AG08396 (cell line): ENCODE data around the gene CAMK2G.
"Not testable (repeated sequence)": the region's sequence is repeated elsewhere in the genome, so short reads cannot be mapped to it uniquely, and the experiment has no call there.

Experiments used
- DNase-seq: peaks from one replicate; pipeline ENCODE4 v3.0.0; 2012; ENCODE audit warnings: low spot score, mixed read lengths

Gene CAMK2G

DNA sequence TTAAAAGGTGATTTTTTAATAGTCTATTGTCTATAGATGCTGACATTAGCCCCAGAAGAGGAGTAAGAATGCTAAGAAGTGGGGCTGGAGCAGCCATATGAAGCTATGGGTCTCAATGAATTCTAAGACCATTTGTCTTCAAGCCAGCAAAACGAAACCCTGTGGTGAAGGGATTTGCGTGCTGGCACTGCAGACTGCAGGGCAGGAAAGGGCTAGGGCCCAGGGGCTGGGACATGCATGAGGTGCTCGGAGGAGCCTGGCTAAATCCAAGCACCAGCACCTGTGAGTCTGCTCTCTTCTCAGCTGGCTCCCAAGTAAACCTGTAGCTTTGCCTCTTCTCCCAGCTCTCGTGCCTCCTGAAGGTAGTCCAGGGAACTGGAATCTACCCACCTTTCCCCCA lies 61.7 kb downstream of the CAMK2G start:
- DNase-seq, result no peak

GRCh38 chr10:73810735-73811465 lies 63.5 kb downstream of the CAMK2G start:
- peak; percentile 52 for DNase-seq

- DNase-seq, result no peak
Observed at GRCh38 chr10:73810358-73810734, 64.0 kb downstream of the CAMK2G start.

- DNase-seq, result no peak
Observed at GRCh38 chr10:73809061-73809818, 65.1 kb downstream of the CAMK2G start.

DNA sequence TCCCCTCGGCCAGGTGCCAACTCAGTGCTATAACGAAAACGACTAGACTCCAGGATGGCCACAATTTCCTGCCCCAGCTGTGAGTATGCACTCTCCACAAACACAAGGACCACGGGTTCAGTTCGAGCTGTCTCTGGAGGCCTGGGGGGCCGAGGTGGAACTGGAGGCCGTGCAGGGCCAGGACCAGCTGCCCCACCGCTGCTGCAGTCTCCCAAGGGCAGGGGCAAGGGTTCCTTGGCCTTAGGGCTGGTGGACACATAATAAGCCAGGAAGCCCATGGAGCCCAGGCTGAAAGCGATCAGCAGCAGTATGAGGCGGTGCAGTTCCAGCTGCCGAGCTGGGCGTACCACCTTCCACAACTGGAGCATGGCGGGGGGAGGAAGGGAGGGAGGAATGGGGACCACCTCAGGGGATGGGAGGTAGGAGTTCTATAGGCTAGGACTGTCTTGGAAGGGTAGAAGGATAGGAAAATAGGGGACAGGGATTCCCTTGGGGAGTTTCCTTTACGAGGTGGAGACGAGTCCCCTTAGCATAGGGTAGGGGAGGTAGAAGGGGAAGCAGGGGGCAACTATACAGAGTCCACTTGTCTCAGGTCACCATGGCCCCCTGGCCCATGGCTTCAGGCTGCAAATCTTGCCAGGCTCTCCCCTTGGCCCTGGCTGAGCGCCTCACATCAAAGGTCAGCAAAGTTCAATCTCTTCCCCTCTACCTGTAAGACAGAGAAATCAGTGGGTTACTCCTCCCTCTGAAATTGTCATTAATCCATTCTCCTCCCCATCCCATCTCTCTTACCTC lies 66.1 kb downstream of the CAMK2G start:
- DNase-seq, result no peak

DNA sequence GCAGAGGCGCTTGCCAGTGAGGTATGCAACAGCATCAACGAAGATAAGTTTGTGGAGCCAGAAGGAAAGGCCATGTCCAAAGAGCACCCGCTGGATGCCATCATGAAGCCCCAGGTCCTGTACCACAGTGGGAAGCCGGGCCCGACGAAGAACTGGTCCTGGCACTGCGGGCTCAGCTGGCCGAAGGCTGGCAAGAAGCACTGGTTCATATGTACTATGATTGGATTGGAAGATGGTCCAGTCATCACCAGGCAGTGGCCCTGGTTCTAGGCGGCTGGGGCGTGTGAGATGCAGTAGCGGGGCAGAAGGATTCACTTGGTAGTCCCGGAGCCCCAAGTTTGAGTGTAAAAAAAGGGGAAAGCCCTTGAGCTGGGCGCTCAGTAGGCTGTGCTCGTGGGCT lies 66.9 kb downstream of the CAMK2G start:
- DNase-seq, result no peak

- no peak for DNase-seq
Observed at GRCh38 chr10:73806176-73806950, 68.0 kb downstream of the CAMK2G start.

DNA sequence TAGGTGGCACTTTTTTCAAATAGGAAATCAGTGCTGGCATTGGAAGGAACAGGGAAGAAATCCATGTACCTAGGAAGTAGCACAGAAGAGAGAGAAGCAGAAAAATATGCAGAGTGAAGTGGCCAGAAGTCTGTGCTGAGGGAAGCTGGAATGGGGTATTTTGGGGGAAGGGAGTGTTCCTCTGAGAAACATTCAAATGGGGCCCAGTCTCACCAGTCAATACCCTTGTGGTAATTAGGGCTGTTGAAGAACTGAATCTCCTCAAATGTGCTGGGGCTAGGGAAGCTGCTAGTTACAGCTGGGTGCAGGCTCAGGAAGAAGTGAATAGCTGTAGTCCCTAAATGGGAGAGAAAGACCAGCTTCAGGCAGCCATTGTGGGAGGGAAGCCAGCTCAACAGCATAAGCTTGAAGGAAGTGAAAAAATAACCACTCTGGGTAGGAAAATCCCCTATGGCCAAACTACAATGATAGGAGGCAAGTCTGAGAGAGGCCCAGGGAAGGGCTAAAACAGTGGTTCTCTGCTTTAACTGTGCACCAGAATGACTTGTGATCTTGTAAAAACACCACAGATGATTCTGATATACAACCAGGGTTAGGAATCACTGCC lies 70.6 kb downstream of the CAMK2G start:
- no peak for DNase-seq

GRCh38 chr10:73802276-73802991 lies 71.9 kb downstream of the CAMK2G start:
- no peak for DNase-seq

DNA sequence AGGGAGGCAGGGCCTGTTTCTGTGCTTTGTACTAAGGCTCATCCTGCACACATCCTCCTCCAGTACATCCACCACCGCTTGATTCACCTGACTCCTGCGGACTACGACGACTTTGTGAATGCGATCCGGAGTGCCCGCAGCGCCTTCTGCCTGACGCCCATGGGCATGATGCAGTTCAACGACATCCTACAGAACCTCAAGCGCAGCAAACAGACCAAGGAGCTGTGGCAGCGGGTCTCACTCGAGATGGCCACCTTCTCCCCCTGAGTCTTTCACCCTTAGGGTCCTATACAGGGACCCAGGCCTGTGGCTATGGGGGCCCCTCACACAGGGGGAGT lies 73.1 kb downstream of the CAMK2G start:
- no peak for DNase-seq

DNA sequence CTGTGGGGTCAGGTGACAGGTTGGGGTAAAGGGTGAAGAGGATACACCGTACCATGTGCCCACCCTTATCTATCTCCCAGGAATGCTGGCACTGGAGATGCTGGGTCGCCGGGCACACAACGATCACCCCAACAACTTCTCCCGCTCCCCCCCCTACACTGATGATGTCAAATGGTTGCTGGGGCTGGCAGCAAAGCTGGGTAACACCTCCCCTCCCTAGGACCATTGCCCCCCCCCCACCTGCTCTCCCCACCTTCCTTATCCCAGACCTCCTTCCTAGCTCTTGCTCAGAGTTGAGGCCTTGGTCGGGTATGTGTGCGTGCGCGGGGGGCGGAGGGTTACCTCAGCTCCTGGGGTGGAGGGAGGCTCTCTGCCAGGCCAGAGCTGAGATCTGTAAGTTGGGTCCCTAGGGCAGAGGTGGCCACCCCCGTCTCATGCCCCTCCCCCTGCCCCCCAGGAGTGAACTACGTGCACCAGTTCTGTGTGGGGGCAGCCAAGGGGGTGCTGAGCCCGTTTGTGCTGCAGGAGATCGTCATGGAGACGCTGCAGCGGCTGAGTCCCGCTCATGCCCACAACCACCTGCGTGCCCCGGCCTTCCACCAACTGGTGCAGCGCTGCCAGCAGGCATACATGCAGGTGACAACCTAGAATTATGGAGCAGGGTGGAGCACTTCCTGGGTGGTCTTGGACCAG lies 73.6 kb downstream of the CAMK2G start:
- DNase-seq, result no peak

DNA sequence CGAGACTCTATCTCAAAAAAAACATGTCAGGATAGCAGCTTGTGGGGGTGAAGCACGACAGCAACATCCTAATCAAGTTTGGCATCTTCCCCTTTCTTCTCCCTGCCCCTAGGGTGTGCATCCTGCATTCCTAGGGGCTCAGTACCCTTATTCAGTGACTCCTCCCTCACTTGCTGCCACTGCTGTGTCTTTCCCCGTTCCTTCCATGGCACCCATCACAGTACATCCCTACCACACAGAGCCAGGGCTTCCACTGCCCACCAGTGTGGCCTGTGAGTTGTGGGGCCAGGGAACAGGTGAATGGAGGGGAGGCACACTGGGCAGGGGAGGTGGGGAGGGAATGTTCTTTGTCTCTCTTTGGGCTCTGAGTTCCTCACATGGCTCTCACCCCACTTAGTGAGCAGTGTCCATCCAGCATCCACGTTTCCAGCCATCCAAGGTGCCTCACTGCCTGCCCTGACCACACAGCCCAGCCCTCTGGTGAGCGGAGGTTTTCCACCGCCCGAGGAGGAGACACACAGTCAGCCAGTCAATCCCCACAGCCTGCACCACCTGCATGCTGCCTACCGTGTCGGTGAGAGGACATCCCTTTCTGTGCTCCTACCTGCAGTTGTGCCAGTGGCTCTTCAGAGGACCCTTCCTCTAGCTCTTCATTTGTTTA lies 74.3 kb downstream of the CAMK2G start:
- DNase-seq, result no peak

- no peak for DNase-seq
Observed at GRCh38 chr10:73798927-73799560, 75.3 kb downstream of the CAMK2G start.

GRCh38 chr10:73798087-73798486 lies 76.3 kb downstream of the CAMK2G start:
- no peak for DNase-seq

- DNase-seq, result no peak
Observed at GRCh38 chr10:73797324-73798025, 76.9 kb downstream of the CAMK2G start.

- no peak for DNase-seq
Observed at GRCh38 chr10:73796766-73797165, 77.6 kb downstream of the CAMK2G start.

DNA sequence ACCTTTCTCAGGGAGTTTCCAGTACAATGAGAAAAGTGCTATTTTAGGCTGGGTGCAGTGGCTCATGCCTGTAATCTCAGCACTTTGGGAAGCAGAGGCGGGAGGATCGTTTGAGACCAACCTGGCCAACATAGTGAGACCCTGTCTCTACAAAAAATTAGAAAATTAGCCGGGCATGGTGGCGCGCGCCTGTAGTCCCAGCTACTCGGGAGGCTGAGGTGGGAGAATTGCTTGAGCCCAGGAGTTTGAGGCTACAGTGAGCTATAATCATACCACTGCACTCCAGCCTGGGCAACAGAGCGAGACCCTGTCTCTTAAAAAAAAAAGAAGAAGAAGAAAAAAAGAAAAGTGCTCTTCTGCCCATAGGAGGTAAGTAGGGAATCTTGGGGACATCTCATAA lies 78.3 kb downstream of the CAMK2G start:
- not testable (repeated sequence) for DNase-seq

GRCh38 chr10:73795491-73795890 lies 78.9 kb downstream of the CAMK2G start:
- DNase-seq, result not testable (repeated sequence)

DNA sequence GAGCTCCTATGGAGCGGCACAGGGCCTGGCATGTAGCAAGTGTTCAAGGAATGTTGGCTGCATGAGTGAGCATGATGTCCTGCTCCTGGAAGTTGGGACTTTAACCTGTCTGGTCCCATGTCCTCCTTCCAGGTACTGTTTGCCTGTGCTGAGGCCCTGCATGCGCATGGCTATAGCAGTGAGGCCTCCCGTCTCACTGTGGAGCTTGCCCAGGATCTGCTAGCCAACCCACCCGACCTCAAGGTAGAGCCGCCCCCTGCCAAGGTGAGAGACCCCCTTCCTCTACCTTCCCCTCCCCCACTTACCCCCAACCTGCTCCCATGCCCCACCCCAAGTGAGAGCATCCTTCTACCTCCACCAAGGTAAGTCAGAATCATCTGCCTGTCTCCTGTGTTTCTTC lies 80.9 kb downstream of the CAMK2G start:
- DNase-seq, result no peak
